AG09319 (cell line): ENCODE data around the gene CDYL.
"Not testable (repeated sequence)": the region's sequence is repeated elsewhere in the genome, so short reads cannot be mapped to it uniquely, and the experiment has no call there.

Source experiments
- DNase-seq: peaks from one replicate; pipeline ENCODE4 v3.0.0-alpha.2; 2010; ENCODE audit warnings: low read depth; ENCODE audit errors: extremely low read depth
- CTCF ChIP-seq: IDR thresholded peaks from 2 replicates; pipeline ENCODE4 v1.5.1; 2011; ENCODE audit warnings: low read depth, mild to moderate bottlenecking, inconsistent platforms, low read length, moderate library complexity

Gene CDYL

GRCh38 chr6:4864519-4864918, 88.3 kb downstream of the CDYL start:
- TF ChIP-seq CTCF, result no peak
- no peak for DNase-seq

GRCh38 chr6:4865006-4865405, 88.8 kb downstream of the CDYL start:
- DNase-seq, result not testable (repeated sequence)

- DNase-seq, result no peak
- TF ChIP-seq CTCF, result no peak
These were observed 94.8 kb downstream of the CDYL start for GRCh38 chr6:4870821-4871494.

- DNase-seq, result no peak
- no peak for TF ChIP-seq CTCF
These were observed 95.6 kb downstream of the CDYL start for GRCh38 chr6:4871825-4872224.

GRCh38 chr6:4872841-4873240, 96.6 kb downstream of the CDYL start:
- DNase-seq, result no peak
- TF ChIP-seq CTCF, result no peak

- TF ChIP-seq CTCF, result no peak
- DNase-seq, result no peak
These were observed 97.7 kb downstream of the CDYL start for GRCh38 chr6:4873928-4874327.

- TF ChIP-seq CTCF, result no peak
These were observed 103.6 kb downstream of the CDYL start for GRCh38 chr6:4879741-4880275.

DNA sequence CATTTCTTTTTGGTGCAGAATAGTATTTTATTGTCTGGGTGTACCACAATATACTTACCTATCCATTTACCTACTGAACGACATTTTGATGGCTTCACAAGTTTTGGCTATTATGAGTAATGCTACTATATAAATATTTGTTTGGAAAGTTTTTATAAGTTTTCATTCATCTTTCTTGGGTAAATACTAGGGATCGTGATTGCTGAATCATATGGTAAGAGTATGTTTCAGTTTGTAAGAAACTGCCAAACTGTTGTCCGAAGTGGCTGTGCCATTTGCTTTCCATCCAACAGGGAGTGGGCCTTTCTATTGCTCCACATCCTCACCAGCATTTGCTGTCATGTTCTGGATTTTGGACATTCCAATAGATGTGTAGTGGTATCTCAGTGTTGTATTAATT, 104.2 kb downstream of the CDYL start:
- DNase-seq, result no peak
- TF ChIP-seq CTCF, result no peak

More at GRCh38 chr6:4879741-4880275, 103.6 kb downstream of the CDYL start:
- no peak for DNase-seq
